GM12878 (cell line): ENCODE measurements around the gene CD209. TPM values are rescaled to one million over a fixed set of nuclear protein-coding genes. Genes with fewer than 3 reads are reported as not detected.

ENCODE experiments used
- ATAC-seq: fragments of 200-7000 bp; cut with Tn5 transposase; 3 replicates; pipeline ENCODE4 v1.9.1; 2020; ENCODE audit warnings: mild to moderate bottlenecking, moderate library complexity
- BruUV-seq: library from RNA; stranded (reverse); fragments of 400-500 nt; replicated peaks from 2 replicates; lab custom pipeline; 2021; lab: Mats Ljungman, UMichigan
- CTCF ChIA-PET: fragments of 300-600 bp; sonication (Branson Sonifier 250); formaldehyde crosslinking; extraction: SDS; loops from one replicate; lab custom pipeline; 2021; ENCODE audit warnings: inconsistent platforms; lab: Yijun Ruan, JAX
- POLR2A ChIA-PET: fragments of 350-600 bp; formaldehyde crosslinking; extraction: SDS; loops from one replicate; lab custom pipeline; 2021; ENCODE audit warnings: inconsistent platforms; lab: Charles Lee
- RAD21 ChIA-PET: fragments of 300-600 bp; sonication (Branson Sonifier 250); formaldehyde crosslinking; loops from one replicate; lab custom pipeline; 2023; ENCODE audit warnings: antibody characterized with exemption; ENCODE audit not compliant: unreplicated experiment; lab: Charles Lee
- SMC1A ChIA-PET: fragments of 300-600 bp; sonication (Branson Sonifier 250); formaldehyde crosslinking; loops from one replicate; lab custom pipeline; 2023; ENCODE audit not compliant: unreplicated experiment, uncharacterized antibody; lab: Charles Lee
- DNase-seq: peaks from one replicate; pipeline ENCODE4 v3.0.0-alpha.2; 2011; ENCODE audit warnings: low read depth, low spot score
- FAIRE-seq: peaks from 3 replicates; lab custom pipeline; 2011; peaks lifted over from hg19 to GRCh38; lab: Jason Lieb, UNC
- H2AFZ ChIP-seq: 2 replicates; pipeline ENCODE4 v1.6.0; 2011; ENCODE audit warnings: low read depth, low read length, control low read depth; ENCODE audit not compliant: control insufficient read depth
- H3K27ac ChIP-seq: 2 replicates; pipeline ENCODE4 v1.5.1; 2011; ENCODE audit warnings: control low read depth; ENCODE audit not compliant: control insufficient read depth, insufficient read depth
- H3K27me3 ChIP-seq, 2 experiments: replicated peaks in 1 of 2; 2 replicates each; pipeline versions ENCODE4 v1.6.0 to v1.6.1; 2011; ENCODE audit warnings: low read length in 1 of 2; ENCODE audit not compliant: control insufficient read depth in 2 of 2, insufficient read depth in 2 of 2
- H3K36me3 ChIP-seq, 2 experiments: 2 replicates each; pipeline ENCODE4 v1.5.1; 2011; ENCODE audit warnings: low read length in 1 of 2; ENCODE audit not compliant: control insufficient read depth in 2 of 2, insufficient read depth in 2 of 2
- H3K4me1 ChIP-seq: 2 replicates; pipeline ENCODE4 v1.6.1; 2011; ENCODE audit warnings: mild to moderate bottlenecking, low read length, moderate library complexity, mixed read lengths; ENCODE audit not compliant: control insufficient read depth, insufficient read depth
- H3K4me2 ChIP-seq: 2 replicates; pipeline ENCODE4 v1.6.0; 2011; ENCODE audit warnings: control low read depth; ENCODE audit not compliant: control insufficient read depth, insufficient read depth
- H3K4me3 ChIP-seq: fragments of 200-600 bp; sonication (generic); 2 replicates; pipeline ENCODE4 v1.5.1; 2016
- H3K79me2 ChIP-seq: 2 replicates; pipeline ENCODE4 v1.6.0; 2011; ENCODE audit warnings: low read length; ENCODE audit not compliant: control insufficient read depth, insufficient read depth
- H3K9ac ChIP-seq: 2 replicates; pipeline ENCODE4 v1.8.0; 2011; ENCODE audit warnings: low read length, control low read depth, mixed read lengths; ENCODE audit not compliant: control insufficient read depth, insufficient read depth
- H3K9me3 ChIP-seq: replicated peaks from 3 replicates; pipeline ENCODE4 v1.5.1; 2011; ENCODE audit warnings: mild to moderate bottlenecking, low read length; ENCODE audit not compliant: control insufficient read depth, insufficient read depth
- H4K20me1 ChIP-seq: 2 replicates; pipeline ENCODE4 v1.6.0; 2011; ENCODE audit not compliant: control insufficient read depth, insufficient read depth
- ATF3 ChIP-seq: IDR thresholded peaks from 2 replicates; pipeline ENCODE4 v1.6.1; 2011; ENCODE audit warnings: low read depth, mild to moderate bottlenecking, low read length, moderate library complexity, borderline replicate concordance; ENCODE audit errors: extremely low read depth
- BACH1 ChIP-seq: fragments of 450-650 bp; IDR thresholded peaks from 2 replicates; pipeline ENCODE4 v1.6.1; 2017; ENCODE audit warnings: mild to moderate bottlenecking, borderline replicate concordance
- BHLHE40 ChIP-seq, 2 experiments: fragments of 450-650 bp in 1 of 2; IDR thresholded peaks; 2 replicates each; pipeline ENCODE4 v1.6.1; 2011 to 2017; ENCODE audit warnings: low read depth in 2 of 2, borderline replicate concordance in 1 of 2, improper control_type of control experiment in 1 of 2, low read length in 1 of 2, mild to moderate bottlenecking in 1 of 2
- E2F4 ChIP-seq: IDR thresholded peaks from 2 replicates; pipeline ENCODE4 v1.6.1; 2012; ENCODE audit warnings: low read depth, low read length, improper control_type of control experiment
- GATAD2B ChIP-seq: fragments of 450-650 bp; conservative IDR thresholded peaks from 2 replicates; pipeline ENCODE4 v1.6.1; 2017; ENCODE audit warnings: low read depth, mild to moderate bottlenecking, moderate library complexity
- IKZF1 ChIP-seq: fragments of 450-650 bp; conservative IDR thresholded peaks from 2 replicates; pipeline ENCODE4 v1.6.1; 2017; ENCODE audit warnings: antibody characterized with exemption, mild to moderate bottlenecking
- IKZF2 ChIP-seq, 2 experiments: fragments of 450-650 bp; IDR thresholded peaks; 2 replicates each; pipeline ENCODE4 v1.6.1; 2017; ENCODE audit warnings: mild to moderate bottlenecking in 2 of 2, moderate library complexity in 2 of 2
- PAX8 ChIP-seq: fragments of 450-650 bp; IDR thresholded peaks from 2 replicates; pipeline ENCODE4 v1.6.1; 2017; ENCODE audit warnings: mild to moderate bottlenecking, moderate library complexity
- PML ChIP-seq: IDR thresholded peaks from 2 replicates; pipeline ENCODE4 v1.6.1; 2012; ENCODE audit warnings: low read length, inconsistent platforms
- POLR2A ChIP-seq: IDR thresholded peaks from 2 replicates; pipeline ENCODE4 v1.6.1; 2011; ENCODE audit warnings: low read depth, mild to moderate bottlenecking, low read length
- POU2F2 ChIP-seq: IDR thresholded peaks from 3 replicates; pipeline ENCODE4 v1.6.1; 2011; ENCODE audit warnings: low read depth, mild to moderate bottlenecking, low read length, borderline replicate concordance
- TARDBP ChIP-seq: IDR thresholded peaks from 2 replicates; pipeline ENCODE4 v1.6.1; 2016; ENCODE audit warnings: borderline replicate concordance
- ZNF592 ChIP-seq: fragments of 450-650 bp; IDR thresholded peaks from 2 replicates; pipeline ENCODE4 v1.6.1; 2017; ENCODE audit warnings: mild to moderate bottlenecking, moderate library complexity
- ZNF687 ChIP-seq: fragments of 450-650 bp; IDR thresholded peaks from 2 replicates; pipeline ENCODE4 v1.6.1; 2017; ENCODE audit warnings: mild to moderate bottlenecking, moderate library complexity
- WGBS: methylation state at CpG from one replicate; pipeline ENCODE4 v1.1.6; 2016; ENCODE audit warnings: low lambda C conversion rate; ENCODE audit not compliant: insufficient replicate concordance, insufficient coverage; ENCODE audit errors: missing lambda C conversion rate; 5-methylcytosine and 5-hydroxymethylcytosine counted together
- in situ Hi-C: fragments of 300-500 bp; cut with MboI; formaldehyde crosslinking; loops from 9 replicates; pipeline ENCODE4 v1.14.3; 2018; ENCODE audit warnings: mixed read lengths
- intact Hi-C: fragments of 100-400 bp; cut with micrococcal nuclease; formaldehyde crosslinking; loops from one replicate; pipeline ENCODE4 v1.14.2; 2022; ENCODE audit not compliant: unreplicated experiment
- polyA plus RNA-seq, 11 experiments: library from polyadenylated mRNA; depleted of rRNA in 4 of 11; unstranded in 6 of 11; stranded (reverse) in 5 of 11; fragments of >200 nt; fragmentation: Nextera tagmentation in 4 of 11; fragmentation: Illumina TruSeq in 1 of 11; extraction: Ambion mirVana in 4 of 11; extraction: Trizol in 1 of 11; gene quantifications; 1 replicate in 1 of 11; 2 replicates in 10 of 11; pipeline versions ENCODE4 v1.2.1 to v1.2.3, GENCODE V29; 2011 to 2016; ENCODE audit warnings: inconsistent platforms in 2 of 11, missing spikeins in 2 of 11, low read depth in 1 of 11
- total RNA-seq, 4 experiments: library from RNA; depleted of rRNA in 3 of 4; stranded (reverse); fragments of >200 nt in 3 of 4; fragmentation: Illumina TruSeq in 1 of 4; extraction: Trizol in 1 of 4; gene quantifications; 2 replicates each; pipeline versions ENCODE4 v1.2.1 to v1.2.3, GENCODE V29; 2013 to 2021

CD209 gene
- total and polyA plus RNA-seq, 10 of the 15 experiments (the other 5 are each of a cell fraction or from before 2014, with no cell fraction given): 0.04 to 0.21 (median 0.10) TPM; not detected in 3

- in situ Hi-C loops: no loop called here
Observed at GRCh38 chr19:7698583-7698982, 48.8 kb downstream of the CD209 start.

More at GRCh38 chr19:7698583-7698982, 48.8 kb downstream of the CD209 start:
- 0 out of 2 replicates have a peak, but pooled peaks have one; percentile 31 for TF ChIP-seq POLR2A
- TF ChIP-seq IKZF2 (IDR thresholded peaks at IDR 0.05): no peak
- TF ChIP-seq IKZF1: peak; percentile 53
- peak; percentile 21; the same call in 1 of the 2 replicates for TF ChIP-seq GATAD2B
- no peak for TF ChIP-seq PAX8
- TF ChIP-seq ZNF687: 0 out of 2 replicates have a peak, but pooled peaks have one; percentile 51
- TF ChIP-seq BHLHE40 (IDR thresholded peaks at IDR 0.05; ENCODE audit: borderline replicate concordance in 1 of 2, low read depth in 2 of 2, low read length in 1 of 2): peak in 1 of 2 experiments; percentile 61; a peak in 1 of 4 replicates
- no peak for TF ChIP-seq E2F4
- TF ChIP-seq ZNF592: no peak
- TF ChIP-seq POU2F2: no peak
- TF ChIP-seq ATF3: no peak
- no peak for TF ChIP-seq TARDBP
- no peak for TF ChIP-seq PML
- TF ChIP-seq BACH1: no peak
- H3K36me3 ChIP-seq: peaks cover 6 to 16% of the 10 kb centered on the region in 2 experiments; a peak in 3 of 4 replicates
- FAIRE-seq (no peak), DNase-seq (no peak), ATAC-seq (peak; percentile 6; the same call in 2 of the 3 replicates)
- ChIA-PET RAD21 (interaction anchor here (0.6 to 2.9 kb wide), 8 partner anchors 8 to 245 kb away, joined by 3 to 19 read pairs (median 5); partner anchors contain the start of genes TIMM44 and TRAPPC5), CTCF (interaction anchor here (0.8 to 5.0 kb wide), 7 partner anchors 15 to 130 kb away, joined by 3 to 32 read pairs (median 5); partner anchors contain the start of gene TRAPPC5), SMC1A (interaction anchor here (0.6 to 5.5 kb wide), 9 partner anchors 8 to 101 kb away, joined by 4 to 26 read pairs (median 4); partner anchors contain the start of gene TRAPPC5), POLR2A (interaction anchor here (0.6 to 2.1 kb wide), 7 partner anchors 8 to 124 kb away, joined by 3 to 11 read pairs (median 4); partner anchors contain the start of gene TRAPPC5)
- intact Hi-C loops: no loop called here
- H3K4me2 ChIP-seq: peak overlapping the region; percentile 97
- no peaks in the 10 kb centered on the region; the same call in 2 of the 3 replicates for H3K9me3 ChIP-seq
- no peaks in the 10 kb centered on the region for H4K20me1 ChIP-seq
- peak overlapping the region; percentile 94 for H3K27ac ChIP-seq
- H3K9ac ChIP-seq: peak overlapping the region; percentile 88
- peak overlapping the region; percentile 100 for H3K4me3 ChIP-seq
- no peak overlapping the region for H2AFZ ChIP-seq
- no TSS peak for BruUV-seq
- peaks cover 43% of the 10 kb centered on the region for H3K4me1 ChIP-seq
- no peaks in the 10 kb centered on the region for H3K27me3 ChIP-seq
- H3K79me2 ChIP-seq: peaks cover 74% of the 10 kb centered on the region
- WGBS: 81% methylated on average over 11 of the region's 11 CpGs
